SJCRH30 (cell line): Measurements from ENCODE around the gene EEF1G. TPM values are rescaled to one million over a fixed set of nuclear protein-coding genes. Genes with fewer than 3 reads are reported as not detected.
"Not testable (repeated sequence)": the region's sequence is repeated elsewhere in the genome, so short reads cannot be mapped to it uniquely, and the experiment has no call there.

Experiments
- DNase-seq, 2 experiments: peaks; one replicate each; pipeline ENCODE4 v3.0.0-alpha.2; 2015 to 2020
- H3K27ac ChIP-seq: fragments of 250-450 bp; sonication (Bioruptor Pico); 2 replicates; pipeline ENCODE4 v1.5.1; 2020; ENCODE audit warnings: mild to moderate bottlenecking, moderate library complexity
- H3K27me3 ChIP-seq: fragments of 250-450 bp; sonication (Bioruptor Pico); 2 replicates; pipeline ENCODE4 v1.5.1; 2020; ENCODE audit warnings: mild to moderate bottlenecking, moderate library complexity
- H3K36me3 ChIP-seq: fragments of 250-450 bp; sonication (Bioruptor Pico); 2 replicates; pipeline ENCODE4 v1.5.1; 2020; ENCODE audit warnings: mild to moderate bottlenecking, moderate library complexity
- H3K4me1 ChIP-seq: fragments of 250-450 bp; sonication (Bioruptor Pico); 2 replicates; pipeline ENCODE4 v1.5.1; 2020; ENCODE audit warnings: mild to moderate bottlenecking, moderate library complexity
- H3K4me3 ChIP-seq: fragments of 250-450 bp; sonication (Bioruptor Pico); 2 replicates; pipeline ENCODE4 v1.5.1; 2020; ENCODE audit warnings: mild to moderate bottlenecking, moderate library complexity
- H3K9me3 ChIP-seq: fragments of 250-450 bp; sonication (Bioruptor Pico); replicated peaks from 2 replicates; pipeline ENCODE4 v1.5.1; 2020; ENCODE audit warnings: mild to moderate bottlenecking, moderate library complexity
- total RNA-seq: library from RNA; depleted of rRNA; stranded (reverse); fragments of >200 nt; shearing (Covaris generic); gene quantifications from 2 replicates; pipeline ENCODE4 v1.2.3, GENCODE V29; 2014

Gene EEF1G
- total RNA-seq, 1 experiment from 2014 or later: 2,270 TPM

DNA sequence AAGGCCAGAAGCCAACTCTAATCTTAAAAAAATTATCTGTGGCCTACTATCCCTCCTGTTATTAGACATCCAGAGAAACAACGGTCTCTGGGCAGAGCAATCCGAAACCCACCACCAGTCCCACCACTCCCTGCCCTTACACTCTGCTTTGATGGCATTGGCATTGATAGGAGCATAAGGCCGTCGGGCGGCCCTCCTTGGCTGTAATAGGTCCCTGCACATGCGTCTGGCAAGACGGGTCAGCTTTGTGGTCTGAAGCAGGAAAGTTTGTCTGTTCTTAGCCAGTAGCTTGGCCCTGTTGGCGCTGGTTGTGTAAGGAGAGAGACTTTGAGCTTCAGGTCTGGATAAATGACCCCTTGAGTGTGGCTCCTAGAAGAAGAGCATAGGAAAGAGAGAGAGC is 21.4 kb upstream of the EEF1G start:
- H3K4me3 ChIP-seq: no peak overlapping the region
- no peak for DNase-seq
- peaks cover 8% of the 10 kb centered on the region for H3K4me1 ChIP-seq
- peaks cover 48% of the 10 kb centered on the region for H3K36me3 ChIP-seq
- no peaks in the 10 kb centered on the region for H3K9me3 ChIP-seq
- H3K27me3 ChIP-seq: no peaks in the 10 kb centered on the region
- H3K27ac ChIP-seq: no peak overlapping the region

GRCh38 chr11:62593434-62594044 is 19.8 kb upstream of the EEF1G start:
- Histone ChIP-seq H3K27ac (no peak overlapping the region), H3K36me3 (peaks cover 40% of the 10 kb centered on the region), H3K4me1 (no peaks in the 10 kb centered on the region; the same call in 1 of the 2 replicates), H3K9me3 (no peaks in the 10 kb centered on the region), H3K27me3 (no peaks in the 10 kb centered on the region), H3K4me3 (no peak overlapping the region)
- peak; percentile 80 to 83 for DNase-seq

DNA sequence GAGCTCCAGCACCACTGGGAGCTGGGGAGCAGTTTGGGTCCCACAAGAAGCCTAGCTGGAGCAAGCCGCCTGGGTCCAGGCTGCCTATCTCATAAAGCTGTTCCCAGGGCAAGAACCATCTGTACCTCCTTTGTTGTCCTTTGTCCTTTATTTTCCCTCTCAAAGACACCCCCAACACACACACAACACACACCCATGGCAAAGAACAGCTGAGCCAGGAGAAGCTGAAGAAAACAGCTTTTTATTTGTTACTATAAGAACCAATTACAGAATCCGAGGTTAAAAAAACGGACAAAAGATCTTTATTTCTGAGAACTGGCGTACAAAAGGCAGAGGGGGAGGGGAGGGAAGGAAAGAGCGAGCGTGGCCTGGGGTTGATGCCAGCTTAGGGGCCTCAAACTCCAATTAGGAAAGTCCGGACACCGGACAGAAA is 19.3 kb upstream of the EEF1G start:
- Histone ChIP-seq H3K27me3 (no peaks in the 10 kb centered on the region), H3K4me3 (no peak overlapping the region), H3K9me3 (no peaks in the 10 kb centered on the region), H3K27ac (no peak overlapping the region), H3K4me1 (no peaks in the 10 kb centered on the region; the same call in 1 of the 2 replicates), H3K36me3 (peaks cover 36% of the 10 kb centered on the region)
- no peak for DNase-seq

- H3K4me1 ChIP-seq: no peaks in the 10 kb centered on the region; the same call in 1 of the 2 replicates
- H3K27me3 ChIP-seq: no peaks in the 10 kb centered on the region
- H3K4me3 ChIP-seq: peak overlapping the region; percentile 70
- H3K36me3 ChIP-seq: peaks cover 32% of the 10 kb centered on the region
- no peaks in the 10 kb centered on the region for H3K9me3 ChIP-seq
- DNase-seq: no peak
- H3K27ac ChIP-seq: peak overlapping the region; percentile 40
These were observed 18.6 kb upstream of the EEF1G start for GRCh38 chr11:62592146-62592815.

- peak; percentile 97 to 99 for DNase-seq
- Histone ChIP-seq H3K9me3 (no peaks in the 10 kb centered on the region), H3K36me3 (peaks cover 30% of the 10 kb centered on the region), H3K27me3 (no peaks in the 10 kb centered on the region), H3K27ac (peak within 1 kb of the TSS; percentile 59), H3K4me3 (peak within 1 kb of the TSS; percentile 70), H3K4me1 (no peaks in the 10 kb centered on the region; the same call in 1 of the 2 replicates)
These were observed 17.9 kb upstream of the EEF1G start, which contains the start of gene TUT1 for GRCh38 chr11:62591448-62592145. TUT1 (minus strand) TSS chr11:62591523; CDS start chr11:62591485, 38 bp downstream.

DNA sequence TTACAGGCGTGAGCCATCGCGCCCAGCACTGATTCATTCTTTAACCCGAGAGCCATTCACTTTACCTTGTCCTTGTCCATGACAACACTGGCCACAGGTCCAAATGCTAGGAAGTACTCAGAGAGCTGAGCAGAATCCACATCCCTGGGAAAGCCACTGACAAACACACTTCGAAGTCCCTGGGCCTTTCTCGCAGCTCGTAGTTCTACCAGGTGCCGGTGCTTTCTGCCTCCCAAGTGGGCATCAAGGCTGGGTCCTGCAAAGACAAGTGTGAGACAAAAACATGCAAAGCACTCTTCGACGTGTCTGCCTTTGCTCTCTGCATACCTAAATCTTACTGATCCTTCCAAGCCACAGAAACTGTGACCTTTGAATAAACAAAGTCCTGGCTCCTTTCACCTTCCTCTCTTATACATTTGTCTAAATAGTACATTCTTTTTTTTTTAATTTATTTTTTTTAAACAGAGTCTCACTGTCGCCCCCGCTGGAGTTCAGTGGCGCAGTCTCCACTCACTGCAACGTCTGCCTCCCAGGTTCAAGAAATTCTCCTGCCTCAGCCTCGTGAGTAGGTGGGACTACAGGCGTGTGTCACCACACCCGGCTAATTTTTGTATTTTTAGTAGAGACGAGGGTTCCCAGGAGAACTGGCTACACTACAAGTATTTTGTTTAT is 15.4 kb upstream of the EEF1G start:
- DNase-seq: no peak
- no peak overlapping the region for H3K27ac ChIP-seq
- peaks cover 28% of the 10 kb centered on the region for H3K36me3 ChIP-seq
- H3K27me3 ChIP-seq: no peaks in the 10 kb centered on the region
- H3K4me1 ChIP-seq: no peaks in the 10 kb centered on the region; the same call in 1 of the 2 replicates
- no peak overlapping the region for H3K4me3 ChIP-seq
- no peaks in the 10 kb centered on the region for H3K9me3 ChIP-seq

- H3K36me3 ChIP-seq: peaks cover 23% of the 10 kb centered on the region
- not testable (repeated sequence) for H3K4me3 ChIP-seq, DNase-seq, H3K27ac ChIP-seq, H3K4me1 ChIP-seq, H3K27me3 ChIP-seq, H3K9me3 ChIP-seq
These were observed 11.7 kb upstream of the EEF1G start for GRCh38 chr11:62585356-62585755.

- H3K9me3 ChIP-seq, H3K4me1 ChIP-seq, DNase-seq, H3K4me3 ChIP-seq, H3K27me3 ChIP-seq, H3K27ac ChIP-seq: not testable (repeated sequence)
- H3K36me3 ChIP-seq: peaks cover 24% of the 10 kb centered on the region; the same call in 1 of the 2 replicates
These were observed 8.0 kb upstream of the EEF1G start for GRCh38 chr11:62581735-62582134.

DNA sequence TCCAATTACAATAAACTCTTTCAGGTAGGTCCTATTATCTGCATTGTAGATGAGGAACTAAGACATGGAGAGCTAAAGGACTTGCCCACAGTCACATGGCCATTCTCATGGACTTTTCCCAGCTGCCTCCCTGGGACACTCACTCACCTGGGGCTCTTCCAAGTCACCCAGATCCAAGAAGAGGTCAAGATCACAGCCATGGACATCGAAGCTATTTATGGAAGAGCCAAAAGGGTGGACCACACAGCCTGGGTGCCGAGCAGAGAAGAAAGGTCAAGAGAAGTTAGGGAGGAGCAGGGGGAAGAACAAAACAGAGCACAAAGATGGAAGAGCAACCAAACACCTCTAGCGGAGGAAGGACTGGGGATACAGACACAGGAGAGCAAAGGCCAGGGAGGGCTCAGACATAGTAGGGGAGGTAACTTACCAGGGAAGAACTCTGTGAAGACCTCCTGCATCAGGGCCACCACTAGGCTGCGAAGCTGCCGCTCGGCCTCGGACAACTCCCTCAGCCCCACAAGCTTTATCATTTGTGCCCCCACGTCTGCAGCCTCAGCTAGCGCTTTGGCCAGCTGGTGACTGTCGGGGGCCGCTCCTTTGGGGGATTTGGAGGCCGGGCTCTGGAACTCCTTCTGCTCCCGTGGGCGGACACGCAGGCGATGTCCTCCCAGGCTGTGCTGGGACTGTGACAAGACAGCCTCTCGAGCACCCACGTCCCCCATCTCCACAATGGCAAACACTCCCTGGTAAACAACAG is 7.4 kb upstream of the EEF1G start:
- H3K27me3 ChIP-seq: no peaks in the 10 kb centered on the region
- H3K9me3 ChIP-seq: no peaks in the 10 kb centered on the region
- H3K4me1 ChIP-seq: no peaks in the 10 kb centered on the region
- H3K4me3 ChIP-seq: no peak overlapping the region
- no peak for DNase-seq
- H3K36me3 ChIP-seq: peaks cover 20% of the 10 kb centered on the region; the same call in 1 of the 2 replicates
- H3K27ac ChIP-seq: no peak overlapping the region

- Histone ChIP-seq H3K4me3 (no peak overlapping the region), H3K27me3 (no peaks in the 10 kb centered on the region), H3K27ac (no peak overlapping the region), H3K9me3 (no peaks in the 10 kb centered on the region), H3K4me1 (peaks cover 3% of the 10 kb centered on the region; the same call in 1 of the 2 replicates), H3K36me3 (peaks cover 16% of the 10 kb centered on the region; the same call in 1 of the 2 replicates)
- DNase-seq: no peak
These were observed 5.6 kb upstream of the EEF1G start for GRCh38 chr11:62579252-62579651.

- Histone ChIP-seq H3K4me1 (peaks cover 3% of the 10 kb centered on the region; the same call in 1 of the 2 replicates), H3K36me3 (peaks cover 12% of the 10 kb centered on the region; the same call in 1 of the 2 replicates), H3K4me3 (no peak overlapping the region), H3K27me3 (no peaks in the 10 kb centered on the region), H3K9me3 (no peaks in the 10 kb centered on the region), H3K27ac (no peak overlapping the region)
- DNase-seq: no peak
These were observed 4.8 kb upstream of the EEF1G start for GRCh38 chr11:62578541-62578940.

- H3K36me3 ChIP-seq: peaks cover 15% of the 10 kb centered on the region
- no peaks in the 10 kb centered on the region for H3K9me3 ChIP-seq
- no peaks in the 10 kb centered on the region for H3K27me3 ChIP-seq
- H3K4me1 ChIP-seq: peaks cover 3% of the 10 kb centered on the region; the same call in 1 of the 2 replicates
- no peak overlapping the region for H3K27ac ChIP-seq
- no peak for DNase-seq
- no peak overlapping the region for H3K4me3 ChIP-seq
These were observed 3.5 kb upstream of the EEF1G start for GRCh38 chr11:62577046-62577714.

DNA sequence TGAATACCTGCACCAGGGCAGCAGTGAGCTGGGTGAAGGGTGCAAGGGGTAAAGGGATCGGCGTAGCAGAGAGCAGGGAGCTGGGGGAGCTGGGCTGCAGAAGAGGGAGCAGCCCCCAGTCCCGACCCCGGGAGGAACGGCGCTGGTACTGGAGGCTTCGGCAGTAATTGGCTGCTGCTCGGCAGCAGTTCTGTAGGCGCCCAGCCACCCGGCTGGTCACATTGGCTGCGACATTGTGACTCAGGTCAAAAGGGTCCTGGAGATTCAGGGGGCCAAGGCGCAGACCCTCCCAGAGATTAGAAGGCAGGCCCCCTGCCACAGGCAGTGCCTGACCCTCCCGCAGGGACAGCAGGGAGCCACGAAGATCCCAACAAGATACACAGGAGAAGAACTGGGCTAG is 2.1 kb upstream of the EEF1G start:
- Histone ChIP-seq H3K4me1 (peaks cover 3% of the 10 kb centered on the region; the same call in 1 of the 2 replicates), H3K36me3 (peaks cover 28% of the 10 kb centered on the region), H3K9me3 (no peaks in the 10 kb centered on the region), H3K27ac (no peak overlapping the region; the same call in 1 of the 2 replicates), H3K4me3 (no peak overlapping the region), H3K27me3 (no peaks in the 10 kb centered on the region)
- no peak for DNase-seq
